GM20431 (cell line): ENCODE results near the gene MYH4.

Experiments
- in situ Hi-C: fragments of 300-500 bp; cut with MseI, MboI; formaldehyde crosslinking; loops from one replicate; pipeline ENCODE4 v1.15.0; 2020; ENCODE audit warnings: low sequenced_read_pairs; ENCODE audit not compliant: unreplicated experiment

Gene MYH4

GRCh38 chr17:10428781-10429180 lies 40.6 kb downstream of the MYH4 start:
- in situ Hi-C loops: no loop called here

- in situ Hi-C loops: no loop called here
Observed at GRCh38 chr17:10421900-10422542, 47.3 kb downstream of the MYH4 start, which contains the start of gene MYH8. MYH8 (minus strand) TSS chr17:10421950; CDS start chr17:10420227, 1,723 bp downstream.

GRCh38 chr17:10421211-10421610 lies 48.1 kb downstream of the MYH4 start:
- in situ Hi-C loops: no loop called here

- in situ Hi-C loops: no loop called here
Observed at GRCh38 chr17:10420811-10421210, 48.5 kb downstream of the MYH4 start.

GRCh38 chr17:10417431-10417830 lies 51.9 kb downstream of the MYH4 start:
- in situ Hi-C loops: no loop called here

GRCh38 chr17:10415161-10415560 lies 54.2 kb downstream of the MYH4 start:
- in situ Hi-C loops: no loop called here

- in situ Hi-C loops: no loop called here
Observed at GRCh38 chr17:10403589-10403988, 65.8 kb downstream of the MYH4 start.

GRCh38 chr17:10398352-10398751 lies 71.0 kb downstream of the MYH4 start:
- in situ Hi-C loops: no loop called here

GRCh38 chr17:10396524-10397163 lies 72.7 kb downstream of the MYH4 start:
- in situ Hi-C loops: no loop called here

GRCh38 chr17:10394201-10394887 lies 75.0 kb downstream of the MYH4 start:
- in situ Hi-C loops: no loop called here
